Endothelial cell of umbilical vein (primary cell): Measurements from ENCODE around the gene ZBTB7C. TPM values are rescaled to one million over a fixed set of nuclear protein-coding genes. Genes with fewer than 3 reads are reported as not detected.

Experiments used
- BruUV-seq: library from RNA; stranded (reverse); fragments of 400-500 nt; replicated peaks from 2 replicates; lab custom pipeline; 2021; lab: Mats Ljungman, UMichigan
- CTCF ChIA-PET: fragments of 300-600, 350-600 bp; sonication (Branson Sonifier 250); formaldehyde crosslinking; loops from one replicate; lab custom pipeline; 2021; ENCODE audit warnings: antibody characterized with exemption, inconsistent platforms; lab: Charles Lee
- POLR2A ChIA-PET: fragments of 300-600, 350-600 bp; sonication (Branson Sonifier 250); formaldehyde crosslinking; loops from one replicate; lab custom pipeline; 2021; ENCODE audit warnings: antibody characterized with exemption, inconsistent platforms; lab: Charles Lee
- DNase-seq: peaks from one replicate; pipeline ENCODE4 v3.0.0-alpha.2; 2011; ENCODE audit warnings: low read depth, low spot score
- FAIRE-seq: peaks from 2 replicates; lab custom pipeline; 2011; peaks lifted over from hg19 to GRCh38; lab: Jason Lieb, UNC
- H2AFZ ChIP-seq: 2 replicates; pipeline ENCODE4 v1.6.0; 2012; ENCODE audit warnings: low read depth, low read length, control low read depth, inconsistent platforms
- H3K27ac ChIP-seq: 2 replicates; pipeline ENCODE4 v1.5.1; 2011; ENCODE audit warnings: low read depth, mild to moderate bottlenecking, control low read depth, low read length, moderate library complexity; ENCODE audit not compliant: insufficient read depth
- H3K27me3 ChIP-seq, 2 experiments: 2 replicates each; pipeline versions ENCODE4 v1.6.0 to v1.6.1; 2011; ENCODE audit warnings: low read length in 2 of 2, mixed read lengths in 1 of 2; ENCODE audit not compliant: control insufficient read depth in 2 of 2, insufficient read depth in 2 of 2
- H3K36me3 ChIP-seq, 2 experiments: 2 replicates in 1 of 2; 3 replicates in 1 of 2; pipeline ENCODE4 v1.5.1; 2011; ENCODE audit warnings: low read length in 2 of 2, mild to moderate bottlenecking in 1 of 2, moderate library complexity in 1 of 2; ENCODE audit not compliant: control insufficient read depth in 2 of 2, insufficient read depth in 2 of 2; ENCODE audit errors: extremely low read depth in 1 of 2
- H3K4me1 ChIP-seq: 3 replicates; pipeline ENCODE4 v1.5.1; 2011; ENCODE audit warnings: mild to moderate bottlenecking, low read length; ENCODE audit not compliant: control insufficient read depth, insufficient read depth; ENCODE audit errors: extremely low read depth
- H3K4me2 ChIP-seq: 2 replicates; pipeline ENCODE4 v1.6.1; 2011; ENCODE audit warnings: low read length, control low read depth, mixed read lengths; ENCODE audit not compliant: insufficient read depth
- H3K4me3 ChIP-seq, 3 experiments: fragments of 200-600 bp in 1 of 3; sonication (generic), shearing (Covaris generic) in 1 of 3; replicated peaks in 1 of 3; 2 replicates each; pipeline ENCODE4 v1.5.1; 2011 to 2016; ENCODE audit warnings: control low read depth in 3 of 3, low read length in 3 of 3, mild to moderate bottlenecking in 2 of 3, inconsistent platforms in 1 of 3, low read depth in 1 of 3, moderate library complexity in 1 of 3; ENCODE audit not compliant: insufficient read depth in 1 of 3
- H3K79me2 ChIP-seq: 2 replicates; pipeline ENCODE4 v1.6.0; 2012; ENCODE audit warnings: low read length, inconsistent platforms; ENCODE audit not compliant: control insufficient read depth, insufficient read depth
- H3K9ac ChIP-seq: replicated peaks from 2 replicates; pipeline ENCODE3; 2011; ENCODE audit warnings: low read length, control low read depth; ENCODE audit not compliant: insufficient read depth; ENCODE audit errors: extremely low read depth
- H3K9me1 ChIP-seq: replicated peaks from 3 replicates; pipeline ENCODE4 v1.6.0; 2011; ENCODE audit warnings: mild to moderate bottlenecking, low read length; ENCODE audit not compliant: control insufficient read depth, insufficient read depth; ENCODE audit errors: extremely low read depth
- H3K9me3 ChIP-seq: replicated peaks from 2 replicates; pipeline ENCODE4 v1.5.1; 2012; ENCODE audit warnings: low read length, inconsistent platforms; ENCODE audit not compliant: control insufficient read depth, insufficient read depth
- H4K20me1 ChIP-seq: replicated peaks from 2 replicates; pipeline ENCODE3; 2011; ENCODE audit warnings: mild to moderate bottlenecking, low read length; ENCODE audit not compliant: control insufficient read depth, insufficient read depth; ENCODE audit errors: extremely low read depth
- EZH2 ChIP-seq: IDR thresholded peaks from 2 replicates; pipeline ENCODE4 v1.6.1; 2012; ENCODE audit warnings: borderline replicate concordance, low read depth, mild to moderate bottlenecking, moderate library complexity, low read length, inconsistent platforms; ENCODE audit not compliant: severe bottlenecking
- FOS ChIP-seq: IDR thresholded peaks from 2 replicates; pipeline ENCODE4 v1.6.1; 2011; ENCODE audit warnings: mild to moderate bottlenecking, low read length, moderate library complexity, borderline replicate concordance; ENCODE audit not compliant: insufficient read depth
- GATA2 ChIP-seq: IDR thresholded peaks from 2 replicates; pipeline ENCODE4 v1.7.0; 2011; ENCODE audit warnings: low read depth, mild to moderate bottlenecking, moderate library complexity, mixed read lengths, low read length; ENCODE audit not compliant: insufficient read length, insufficient read depth
- JUN ChIP-seq: IDR thresholded peaks from 2 replicates; pipeline ENCODE4 v1.6.1; 2011; ENCODE audit warnings: borderline replicate concordance, low read depth; ENCODE audit not compliant: insufficient read length, insufficient read depth
- MYC ChIP-seq: IDR thresholded peaks from one replicate; pipeline ENCODE4 v1.6.1; 2011; ENCODE audit warnings: mild to moderate bottlenecking, low read depth, low read length
- POLR2A ChIP-seq: IDR thresholded peaks from 2 replicates; pipeline ENCODE4 v1.6.1; 2012; ENCODE audit warnings: low read depth, mild to moderate bottlenecking, control low read depth, low read length
- POLR2AphosphoS5 ChIP-seq: IDR thresholded peaks from 2 replicates; pipeline ENCODE4 v1.6.1; 2012; ENCODE audit warnings: low read depth, mild to moderate bottlenecking, control low read depth, low read length, moderate library complexity; ENCODE audit not compliant: insufficient read depth
- dilution Hi-C: fragments of 300-500 bp; cut with MboI; formaldehyde crosslinking; loops from one replicate; pipeline ENCODE4 v1.15.0; 2019; ENCODE audit warnings: low sequenced_read_pairs; ENCODE audit not compliant: extremely low pct_ligation_motif_present
- intact Hi-C: fragments of 100-400 bp; cut with micrococcal nuclease; formaldehyde crosslinking; loops from one replicate; pipeline ENCODE4 v1.10.0; 2022
- polyA plus RNA-seq, 4 experiments: library from polyadenylated mRNA; depleted of rRNA in 3 of 4; stranded (reverse) in 3 of 4; unstranded in 1 of 4; fragments of >200 nt; gene quantifications; 2 replicates each; pipeline versions ENCODE4 v1.2.1 to v1.2.3, GENCODE V29; 2011 to 2012; ENCODE audit warnings: missing spikeins in 1 of 4
- total RNA-seq: library from RNA; stranded (reverse); gene quantifications from 2 replicates; pipeline ENCODE4 v1.2.3, GENCODE V29; 2021
- TF ChIP-seq, protein P1 (sequence below), 2 donors: IDR thresholded peaks; 1 replicate in 1 of 2; 2 replicates in 1 of 2; pipeline ENCODE4 v1.5.1; 2011; ENCODE audit warnings: low read length in 2 of 2, mild to moderate bottlenecking in 2 of 2, moderate library complexity in 2 of 2, control low read depth in 1 of 2, inconsistent platforms in 1 of 2, low read depth in 1 of 2; ENCODE audit not compliant: insufficient read depth in 1 of 2; ENCODE audit errors: extremely low read depth in 1 of 2
- TF ChIP-seq, protein P2 (sequence below): IDR thresholded peaks from 2 replicates; pipeline ENCODE4 v1.6.1; 2011; ENCODE audit not compliant: insufficient read depth, insufficient read length

Gene ZBTB7C
- total and polyA plus RNA-seq, 2 donors (not counting 3 experiments of a cell fraction or from before 2014, with no cell fraction given), result not detected

DNA sequence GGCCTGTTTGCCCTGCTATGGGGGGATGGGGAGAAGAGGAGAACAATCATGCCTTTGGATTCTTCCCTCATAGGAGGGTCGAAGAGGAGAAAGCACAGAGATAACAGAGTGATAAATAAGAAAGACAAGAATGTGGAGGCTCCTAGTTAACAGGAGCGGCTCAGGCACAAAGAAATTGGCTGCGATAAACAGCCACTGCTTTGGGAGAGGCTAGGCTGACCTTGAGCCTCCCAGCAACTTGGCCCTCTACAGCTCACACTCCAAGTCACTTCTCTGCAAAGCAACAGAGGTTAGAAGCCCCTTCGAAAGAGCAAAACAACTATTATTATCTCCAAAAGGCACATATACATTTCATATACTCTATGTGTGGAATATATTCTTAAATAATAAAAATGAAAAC lies 69.5 kb downstream of the ZBTB7C start:
- H3K27ac ChIP-seq, result no peak overlapping the region
- no peaks in the 10 kb centered on the region for H3K4me1 ChIP-seq
- no peak overlapping the region for H2AFZ ChIP-seq
- TF ChIP-seq JUN (no peak), POLR2AphosphoS5 (no peak)
- H3K4me3 ChIP-seq, result no peak overlapping the region
- no peaks in the 10 kb centered on the region for H3K27me3 ChIP-seq
- CTCF ChIA-PET, result no interaction called here
- H3K79me2 ChIP-seq, result no peaks in the 10 kb centered on the region
- no peaks in the 10 kb centered on the region for H3K36me3 ChIP-seq
- FAIRE-seq (no peak), DNase-seq (no peak)
- no peaks in the 10 kb centered on the region for H3K9me3 ChIP-seq
- POLR2A ChIA-PET, result no interaction called here
- H3K9me1 ChIP-seq, result no peaks in the 10 kb centered on the region
- no peak overlapping the region for H3K9ac ChIP-seq
- BruUV-seq, result no TSS peak
- no peak overlapping the region for H3K4me2 ChIP-seq
- intact Hi-C loops (no loop called here), dilution Hi-C loops (no loop called here)
- H4K20me1 ChIP-seq, result no peaks in the 10 kb centered on the region

DNA sequence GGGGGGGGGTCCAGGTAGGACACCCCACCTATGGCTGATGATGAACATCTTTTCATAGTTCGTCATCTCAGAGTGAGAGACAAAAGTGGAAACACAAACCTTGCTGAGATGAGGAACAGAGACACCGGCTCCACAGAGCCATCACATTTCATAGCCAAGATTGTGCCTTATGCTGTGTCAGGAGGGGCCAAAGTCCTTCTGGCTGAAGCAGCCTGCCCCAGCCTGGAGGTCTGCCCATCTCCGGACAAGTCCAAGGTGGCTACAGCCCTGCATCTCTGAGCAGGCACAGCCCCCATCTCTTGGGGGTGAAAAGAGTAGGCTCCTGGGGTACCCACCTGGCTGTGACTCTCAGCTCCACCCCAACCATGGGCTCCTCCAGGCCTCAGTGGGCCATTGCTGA lies 70.3 kb downstream of the ZBTB7C start:
- no peak overlapping the region for H3K4me3 ChIP-seq
- no peak for FAIRE-seq
- H3K9ac ChIP-seq, result no peak overlapping the region
- H3K27ac ChIP-seq, result no peak overlapping the region
- H3K4me2 ChIP-seq, result no peak overlapping the region
- CTCF ChIA-PET, result no interaction called here
- POLR2A ChIA-PET, result no interaction called here
- no peaks in the 10 kb centered on the region for H3K27me3 ChIP-seq
- H3K36me3 ChIP-seq, result no peaks in the 10 kb centered on the region
- no peaks in the 10 kb centered on the region for H3K79me2 ChIP-seq
- no peak for DNase-seq
- dilution Hi-C loops, result no loop called here
- intact Hi-C loops, result no loop called here
- no peaks in the 10 kb centered on the region for H3K9me1 ChIP-seq
- no peaks in the 10 kb centered on the region for H3K4me1 ChIP-seq
- no TSS peak for BruUV-seq
- no peak for TF ChIP-seq POLR2A
- TF ChIP-seq POLR2AphosphoS5, result no peak
- TF ChIP-seq, protein P1, sequence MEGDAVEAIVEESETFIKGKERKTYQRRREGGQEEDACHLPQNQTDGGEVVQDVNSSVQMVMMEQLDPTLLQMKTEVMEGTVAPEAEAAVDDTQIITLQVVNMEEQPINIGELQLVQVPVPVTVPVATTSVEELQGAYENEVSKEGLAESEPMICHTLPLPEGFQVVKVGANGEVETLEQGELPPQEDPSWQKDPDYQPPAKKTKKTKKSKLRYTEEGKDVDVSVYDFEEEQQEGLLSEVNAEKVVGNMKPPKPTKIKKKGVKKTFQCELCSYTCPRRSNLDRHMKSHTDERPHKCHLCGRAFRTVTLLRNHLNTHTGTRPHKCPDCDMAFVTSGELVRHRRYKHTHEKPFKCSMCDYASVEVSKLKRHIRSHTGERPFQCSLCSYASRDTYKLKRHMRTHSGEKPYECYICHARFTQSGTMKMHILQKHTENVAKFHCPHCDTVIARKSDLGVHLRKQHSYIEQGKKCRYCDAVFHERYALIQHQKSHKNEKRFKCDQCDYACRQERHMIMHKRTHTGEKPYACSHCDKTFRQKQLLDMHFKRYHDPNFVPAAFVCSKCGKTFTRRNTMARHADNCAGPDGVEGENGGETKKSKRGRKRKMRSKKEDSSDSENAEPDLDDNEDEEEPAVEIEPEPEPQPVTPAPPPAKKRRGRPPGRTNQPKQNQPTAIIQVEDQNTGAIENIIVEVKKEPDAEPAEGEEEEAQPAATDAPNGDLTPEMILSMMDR (IDR thresholded peaks at IDR 0.05; ENCODE audit: extremely low read depth in 1 of 2, insufficient read depth in 1 of 2, low read depth in 1 of 2, low read length in 2 of 2), result no peak
- no peak for TF ChIP-seq GATA2
- TF ChIP-seq EZH2, result no peak
- no peak for TF ChIP-seq FOS
- no peak for TF ChIP-seq JUN
- TF ChIP-seq MYC, result no peak
- TF ChIP-seq, protein P2, sequence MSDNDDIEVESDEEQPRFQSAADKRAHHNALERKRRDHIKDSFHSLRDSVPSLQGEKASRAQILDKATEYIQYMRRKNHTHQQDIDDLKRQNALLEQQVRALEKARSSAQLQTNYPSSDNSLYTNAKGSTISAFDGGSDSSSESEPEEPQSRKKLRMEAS, result no peak
- no peaks in the 10 kb centered on the region for H4K20me1 ChIP-seq
- no peak overlapping the region for H2AFZ ChIP-seq
- no peaks in the 10 kb centered on the region for H3K9me3 ChIP-seq
